K562 (cell line): ENCODE measurements around the gene NXPH4. TPM values are rescaled to one million over a fixed set of nuclear protein-coding genes. Genes with fewer than 3 reads are reported as not detected.

Experiments
- CREB1 ChIP-seq, 2 experiments: sonication (generic) in 1 of 2; formaldehyde crosslinking in 1 of 2; IDR thresholded peaks; 2 replicates each; pipeline versions ENCODE4 v1.6.1 to v1.8.0; 2012 to 2022; ENCODE audit warnings: inconsistent platforms in 1 of 2, mild to moderate bottlenecking in 1 of 2, missing genetic modification reagents in 1 of 2, moderate library complexity in 1 of 2
- CREBBP ChIP-seq: IDR thresholded peaks from one replicate; pipeline ENCODE4 v1.6.1; 2012; ENCODE audit warnings: low read depth, mild to moderate bottlenecking, control low read depth, inconsistent platforms, low read length
- ESRRA ChIP-seq: fragments of 450-650 bp; IDR thresholded peaks from 2 replicates; pipeline ENCODE4 v1.6.1; 2014; ENCODE audit warnings: low read depth, mild to moderate bottlenecking, moderate library complexity, borderline replicate concordance
- GTF3C2 ChIP-seq: IDR thresholded peaks from 3 replicates; pipeline ENCODE4 v1.6.1; 2011; ENCODE audit warnings: borderline replicate concordance, mild to moderate bottlenecking, moderate library complexity; ENCODE audit not compliant: insufficient read length; ENCODE audit errors: extremely low read depth
- ILK ChIP-seq: fragments of 450-650 bp; IDR thresholded peaks from 2 replicates; pipeline ENCODE4 v1.6.1; 2016; ENCODE audit warnings: missing genetic modification characterization, low read depth, mild to moderate bottlenecking, missing compliant biosample characterization, moderate library complexity, borderline replicate concordance
- LEF1 ChIP-seq: fragments of 450-650 bp; IDR thresholded peaks from 2 replicates; pipeline ENCODE4 v1.6.1; 2016; ENCODE audit warnings: mild to moderate bottlenecking
- SAP30 ChIP-seq: fragments of 200-600 bp; sonication (generic); IDR thresholded peaks from 2 replicates; pipeline ENCODE4 v1.6.1; 2012; ENCODE audit warnings: borderline replicate concordance, low read depth, mild to moderate bottlenecking, moderate library complexity, low read length, control low read depth, inconsistent platforms; ENCODE audit not compliant: insufficient read depth, poor library complexity, severe bottlenecking
- SRSF3 ChIP-seq: fragments of 200-400 bp; formaldehyde crosslinking; IDR thresholded peaks from 2 replicates; pipeline ENCODE4 v1.6.1; 2016; ENCODE audit warnings: mild to moderate bottlenecking, low read length, moderate library complexity; ENCODE audit not compliant: insufficient read depth
- YBX1 ChIP-seq: fragments of 450-650 bp; IDR thresholded peaks from 2 replicates; pipeline ENCODE4 v1.7.1; 2016; ENCODE audit warnings: mild to moderate bottlenecking
- ZHX1 ChIP-seq: fragments of 150-350 bp; conservative IDR thresholded peaks from 2 replicates; pipeline ENCODE4 v1.6.1; 2014; ENCODE audit warnings: low read length
- ZNF175 ChIP-seq: fragments of 200-800 bp; sonication (Bioruptor generic); IDR thresholded peaks from 2 replicates; pipeline ENCODE4 v1.6.1; 2016; ENCODE audit warnings: low read depth, mild to moderate bottlenecking, missing genetic modification characterization, missing compliant biosample characterization
- polyA plus RNA-seq, 8 experiments: library from polyadenylated mRNA; depleted of rRNA in 4 of 8; stranded (reverse) in 5 of 8; unstranded in 3 of 8; fragments of >200 nt; fragmentation: Nextera tagmentation in 2 of 8; fragmentation: Illumina TruSeq in 1 of 8; extraction: Ambion mirVana in 2 of 8; extraction: Trizol in 1 of 8; gene quantifications; 2 replicates each; pipeline versions ENCODE4 v1.2.1 to v1.2.3, GENCODE V29; 2011 to 2014; ENCODE audit warnings: inconsistent platforms in 1 of 8, missing spikeins in 1 of 8
- total RNA-seq, 7 experiments: library from RNA; depleted of rRNA in 6 of 7; stranded (reverse); fragments of >200 nt in 6 of 7; fragmentation: Illumina TruSeq in 2 of 7; extraction: Trizol in 2 of 7; gene quantifications; 2 replicates each; pipeline versions ENCODE4 v1.2.1 to v1.2.3, GENCODE V29; 2011 to 2021; ENCODE audit warnings: low replicate concordance in 1 of 7

Gene NXPH4
- total and polyA plus RNA-seq, 9 of the 15 experiments (the other 6 are each of a cell fraction or from before 2014, with no cell fraction given): 0.49 to 2.7 (median 1.1) TPM; not detected in 4

DNA sequence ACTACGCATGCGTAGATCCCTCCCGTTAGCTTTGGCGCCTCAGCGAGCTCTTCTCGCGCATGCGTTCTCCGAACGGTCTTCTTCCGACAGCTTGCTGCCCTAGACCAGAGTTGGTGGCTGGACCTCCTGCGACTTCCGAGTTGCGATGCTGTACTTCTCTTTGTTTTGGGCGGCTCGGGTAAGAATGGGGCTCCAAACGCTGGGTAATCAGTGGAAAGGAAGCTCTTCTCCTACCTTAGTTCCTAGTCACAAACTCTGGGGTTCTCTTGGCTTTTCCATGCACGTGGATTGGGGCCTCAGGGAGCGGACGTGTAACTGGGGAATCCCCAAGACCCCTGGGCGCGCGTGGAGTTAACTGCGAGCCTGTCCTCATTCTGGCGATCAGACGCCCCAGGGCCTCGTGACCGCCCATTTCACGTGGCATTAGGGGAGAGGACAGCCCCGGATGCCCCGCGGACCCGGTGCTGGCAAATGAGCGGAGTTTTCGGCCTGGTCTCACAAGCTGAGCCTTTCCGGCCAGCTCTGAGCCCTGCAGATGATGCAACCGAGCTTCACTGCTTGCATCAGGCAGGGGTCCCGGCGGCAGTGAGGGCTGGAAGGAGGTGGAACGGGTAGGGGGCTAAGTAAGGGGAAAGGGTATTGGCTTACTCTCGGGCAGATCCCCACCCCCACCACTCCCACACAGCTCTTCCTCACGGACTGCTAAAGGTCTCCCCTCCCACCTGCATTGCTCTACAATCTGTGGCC is 13.2 kb downstream of the NXPH4 start, which contains the start of gene SHMT2 (continued):
- TF ChIP-seq GTF3C2 (no peak), YBX1 (no peak), ESRRA (no peak), ZHX1 (no peak), SAP30 (peak; percentile 71), CREB1 (IDR thresholded peaks at IDR 0.05) (peak; percentile 14; the same call in 1 of the 2 replicates), CREB1 (CRISPR knock-in tag; IDR thresholded peaks at IDR 0.05) (no peak), LEF1 (no peak), CREBBP (no peak), ZNF175 (CRISPR knock-in tag) (peak; percentile 87), ILK (tag) (no peak), SRSF3 (no peak; the same call in 1 of the 2 replicates)
